Skeletal muscle cell (primary cell): ENCODE measurements around the gene MRPL40.

ENCODE experiments used
- DNase-seq: peaks from one replicate; pipeline ENCODE4 v3.0.0-alpha.2; 2010; ENCODE audit warnings: low read depth
- H3K4me3 ChIP-seq: 2 replicates; pipeline ENCODE4 v1.5.1; 2011; ENCODE audit warnings: low read depth, mild to moderate bottlenecking, control low read depth, low read length, moderate library complexity

MRPL40 gene

GRCh38 chr22:19455585-19456370 lies 23.4 kb downstream of the MRPL40 start:
- no peak overlapping the region for H3K4me3 ChIP-seq
- DNase-seq, result no peak

GRCh38 chr22:19456541-19456940 lies 24.2 kb downstream of the MRPL40 start:
- DNase-seq, result no peak
- no peak overlapping the region for H3K4me3 ChIP-seq

DNA sequence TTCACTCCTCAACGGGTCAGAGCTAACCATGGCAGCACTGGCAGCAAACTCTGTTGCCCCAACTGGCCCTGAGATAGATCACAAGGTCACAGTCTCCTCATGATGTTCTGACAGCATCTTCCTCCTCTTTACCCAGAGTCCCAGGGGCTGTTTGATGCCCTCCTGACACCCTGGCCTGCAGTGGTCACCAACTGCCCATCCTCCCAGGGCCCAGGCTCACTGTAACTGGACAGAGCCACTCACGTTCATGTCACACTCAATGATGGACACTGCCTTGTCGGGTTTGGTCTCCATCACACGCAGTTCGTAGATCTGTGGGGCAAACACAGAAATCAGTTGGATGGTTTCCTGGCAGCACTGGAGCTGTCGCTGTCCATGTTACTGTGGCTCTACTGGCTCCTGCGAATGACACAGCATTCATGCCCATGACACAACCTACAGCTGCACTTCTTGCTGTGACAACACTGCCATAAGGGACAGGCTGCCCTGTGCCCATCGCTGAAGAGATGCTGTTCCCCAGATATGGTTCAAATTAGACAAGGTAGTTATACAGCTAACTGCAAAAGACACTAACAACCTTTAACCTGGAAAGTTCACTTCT lies 25.6 kb downstream of the MRPL40 start:
- DNase-seq, result no peak

DNA sequence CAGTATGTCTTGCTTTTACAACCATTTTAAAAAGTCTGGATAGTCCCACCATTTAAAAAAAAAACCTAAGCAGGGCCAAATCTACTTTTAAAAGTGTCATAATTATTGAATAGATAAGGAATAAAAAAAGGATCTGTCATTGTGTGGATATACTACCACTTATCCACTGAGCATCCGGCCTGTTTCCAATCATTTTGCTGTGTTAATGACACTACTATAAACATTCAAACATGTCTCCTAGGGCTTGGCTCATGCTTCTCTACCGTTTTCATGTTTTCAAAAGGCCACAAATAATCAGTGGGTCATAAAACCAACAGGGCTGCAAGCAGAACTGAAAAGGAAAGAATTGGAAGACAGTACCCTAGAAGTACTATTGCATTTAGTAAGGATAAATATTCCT lies 27.7 kb downstream of the MRPL40 start:
- DNase-seq, result no peak
- no peak overlapping the region for H3K4me3 ChIP-seq

More for the DNA sequence above, 25.6 kb downstream of the MRPL40 start:
- no peak overlapping the region for H3K4me3 ChIP-seq

- no peak overlapping the region for H3K4me3 ChIP-seq
- no peak for DNase-seq
Measured at GRCh38 chr22:19461506-19461905, 29.2 kb downstream of the MRPL40 start.

DNA sequence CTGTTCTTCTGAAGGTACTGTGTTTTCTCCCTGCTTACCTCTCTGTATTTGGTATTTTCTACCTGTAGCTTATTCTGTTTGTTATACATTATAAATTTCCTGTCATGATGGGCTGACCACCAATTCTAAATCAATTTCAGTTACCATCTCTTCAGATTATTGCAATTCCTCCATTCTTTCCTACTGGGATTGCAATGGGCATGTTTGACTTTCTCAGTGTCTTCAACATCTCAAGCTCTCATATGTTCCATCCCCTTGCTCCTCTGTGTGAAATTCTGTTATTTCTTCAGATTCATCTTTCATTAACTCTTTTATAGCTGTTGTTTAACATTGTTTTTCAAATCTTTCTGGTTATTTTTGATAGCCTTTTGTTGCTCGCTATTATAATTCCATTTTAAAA lies 30.7 kb downstream of the MRPL40 start:
- no peak for DNase-seq
- H3K4me3 ChIP-seq, result no peak overlapping the region

DNA sequence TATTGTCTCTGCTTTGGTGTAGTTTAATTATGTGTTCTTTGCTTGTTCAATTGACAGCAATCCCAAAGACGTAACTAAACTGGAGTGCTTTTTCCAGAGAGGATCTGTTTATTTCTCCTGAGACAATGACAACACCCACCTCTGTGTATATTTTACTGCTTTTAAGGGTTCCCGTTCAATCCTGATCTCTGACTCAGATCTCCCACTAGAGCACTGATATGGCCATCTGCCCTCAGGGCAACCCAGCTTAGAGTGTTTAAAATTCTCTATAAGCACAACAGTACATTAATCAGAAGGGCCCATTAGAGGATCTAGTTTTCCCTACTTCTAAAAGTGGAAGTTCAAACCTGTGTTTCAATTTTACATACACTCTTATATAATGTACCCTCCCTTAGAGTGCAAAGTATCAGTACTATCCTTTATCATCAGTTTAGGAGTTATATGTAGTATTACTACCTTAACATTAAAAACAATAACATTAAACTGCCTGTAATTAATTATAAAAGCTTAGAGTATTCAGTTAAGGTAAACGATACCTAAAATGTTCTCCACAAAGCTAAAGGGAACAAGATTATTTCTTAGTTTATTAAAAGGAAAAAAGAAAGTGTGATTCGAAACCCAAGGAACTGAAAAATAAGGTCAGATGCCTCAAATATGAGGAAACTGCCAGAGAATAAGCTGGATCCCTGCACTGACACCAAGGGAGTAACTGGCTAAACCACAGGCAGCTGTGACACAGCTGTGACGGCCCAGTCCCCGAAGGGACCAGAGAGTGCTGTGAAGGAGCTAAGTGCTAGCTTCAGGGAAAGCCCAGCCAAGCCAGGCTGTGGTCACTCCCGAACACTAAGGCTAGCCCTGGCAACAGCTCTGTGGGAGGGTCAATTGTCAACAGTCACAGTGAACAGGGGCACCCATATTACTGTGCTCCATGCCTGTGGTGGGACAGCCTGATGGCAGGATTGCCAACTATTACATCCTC lies 31.4 kb downstream of the MRPL40 start:
- H3K4me3 ChIP-seq, result no peak overlapping the region
- no peak for DNase-seq

DNA sequence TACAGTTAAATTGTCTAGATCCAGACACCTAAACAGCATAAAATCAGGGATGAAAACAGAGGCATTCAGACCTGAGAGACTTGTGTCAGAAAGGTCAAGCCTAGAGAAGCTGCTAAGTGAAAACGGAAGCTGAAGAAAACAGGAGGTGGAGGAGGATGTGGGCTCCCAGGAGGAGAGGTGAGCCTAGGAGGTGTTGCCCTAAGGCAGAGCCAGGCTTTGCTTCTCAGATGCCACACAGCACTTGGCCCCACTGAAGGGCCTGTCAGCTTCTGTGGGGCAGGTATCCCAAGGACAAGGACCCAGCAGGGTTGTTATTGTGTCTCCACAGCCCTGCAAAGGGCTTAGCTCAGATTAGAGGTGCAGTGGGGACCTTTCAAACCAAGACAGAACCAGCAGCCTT lies 32.2 kb downstream of the MRPL40 start:
- no peak for DNase-seq
- H3K4me3 ChIP-seq, result no peak overlapping the region

- H3K4me3 ChIP-seq, result no peak overlapping the region
- DNase-seq, result no peak
Measured at GRCh38 chr22:19464975-19465374, 32.6 kb downstream of the MRPL40 start.

GRCh38 chr22:19466126-19466716 lies 33.9 kb downstream of the MRPL40 start:
- DNase-seq, result no peak
- H3K4me3 ChIP-seq, result no peak overlapping the region

DNA sequence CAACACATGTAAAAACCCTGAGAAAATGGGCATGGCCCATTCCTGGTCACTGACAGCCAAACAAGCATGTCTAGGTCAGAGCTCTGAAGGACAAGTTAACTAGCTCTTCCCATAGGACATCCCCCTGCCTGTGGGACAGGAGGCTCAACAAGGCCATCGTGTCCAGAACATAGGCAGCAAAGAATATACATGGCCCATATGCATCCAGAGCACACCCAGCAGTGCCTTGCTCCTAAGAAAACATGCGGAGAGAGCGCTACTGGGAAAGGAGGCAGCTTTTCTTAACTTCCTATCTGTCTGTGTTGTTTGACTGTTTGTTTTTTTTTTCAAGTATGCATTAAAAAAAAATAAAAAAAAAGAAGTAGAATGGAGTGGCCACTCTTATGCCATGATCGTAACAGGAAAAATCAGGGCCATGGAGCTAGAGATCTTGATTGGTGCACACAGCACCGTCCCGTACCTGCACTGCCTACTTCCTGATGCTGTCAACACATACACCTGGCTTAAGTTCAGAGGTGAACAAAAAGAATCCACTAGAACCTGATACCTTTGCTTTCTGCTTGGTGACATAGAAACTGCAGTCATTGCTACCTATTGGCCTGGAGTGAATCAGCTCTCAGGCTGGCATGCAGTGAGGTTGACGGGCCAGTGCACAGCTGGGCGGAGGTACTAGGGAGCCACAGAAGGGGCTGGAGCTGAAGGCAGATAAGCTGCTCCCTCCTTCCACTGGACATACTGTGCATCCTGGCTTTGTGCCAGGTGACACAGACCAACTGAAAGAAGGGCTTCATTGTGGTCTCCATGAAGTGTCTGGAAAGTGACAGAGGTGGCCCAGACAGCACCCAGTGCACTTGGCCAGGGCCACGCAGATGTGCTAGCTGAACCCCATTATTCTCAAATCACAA lies 34.8 kb downstream of the MRPL40 start:
- no peak for DNase-seq
- H3K4me3 ChIP-seq, result no peak overlapping the region

GRCh38 chr22:19467912-19468311 lies 35.6 kb downstream of the MRPL40 start:
- no peak for DNase-seq
- no peak overlapping the region for H3K4me3 ChIP-seq

DNA sequence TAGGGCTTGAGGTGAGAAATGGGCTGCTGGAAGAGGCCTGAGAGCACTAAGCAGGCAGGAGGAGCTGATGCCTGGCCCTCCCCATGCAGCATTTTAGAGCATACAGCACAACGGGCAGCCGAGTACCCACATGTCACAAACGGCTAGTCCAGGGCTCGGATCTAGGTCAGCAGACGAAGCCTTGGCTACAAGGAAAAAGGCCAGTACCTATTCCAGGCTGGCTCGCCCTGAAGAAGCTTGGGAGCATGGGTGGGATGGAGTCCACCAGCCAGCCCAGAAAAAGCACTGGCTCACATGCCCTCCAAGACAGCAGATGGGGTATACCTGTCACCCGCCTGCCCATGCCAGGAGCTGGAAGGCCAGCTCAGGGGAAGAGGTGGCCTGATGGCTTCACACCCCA lies 37.1 kb downstream of the MRPL40 start:
- H3K4me3 ChIP-seq, result no peak overlapping the region
- DNase-seq, result no peak

- no peak overlapping the region for H3K4me3 ChIP-seq
- no peak for DNase-seq
Measured at GRCh38 chr22:19470010-19470409, 37.7 kb downstream of the MRPL40 start.

- DNase-seq, result no peak
- H3K4me3 ChIP-seq, result no peak overlapping the region
Measured at GRCh38 chr22:19471572-19471971, 39.2 kb downstream of the MRPL40 start.

- no peak for DNase-seq
- no peak overlapping the region for H3K4me3 ChIP-seq
Measured at GRCh38 chr22:19472233-19472632, 39.9 kb downstream of the MRPL40 start.

- H3K4me3 ChIP-seq, result no peak overlapping the region
- DNase-seq, result no peak
Measured at GRCh38 chr22:19473578-19473977, 41.2 kb downstream of the MRPL40 start.

- no peak for DNase-seq
- H3K4me3 ChIP-seq, result no peak overlapping the region
Measured at GRCh38 chr22:19476023-19476422, 43.7 kb downstream of the MRPL40 start.
